Mesenchymal stem cell (in vitro differentiated cells and primary cell): ENCODE data around the gene ICA1.

Experiments used
- DNase-seq: peaks from one replicate; pipeline ENCODE4 v3.0.0-alpha.2; 2013
- H2AFZ ChIP-seq: one replicate; pipeline ENCODE4 v1.6.1; 2013; ENCODE audit warnings: low read depth, mild to moderate bottlenecking, control low read depth, inconsistent platforms, low read length, moderate library complexity
- H2AK5ac ChIP-seq: 2 replicates; pipeline ENCODE4 v1.6.1; 2013; ENCODE audit warnings: low read length, moderate library complexity, mild to moderate bottlenecking, inconsistent platforms; ENCODE audit not compliant: severe bottlenecking
- H2BK120ac ChIP-seq: one replicate; pipeline ENCODE4 v1.6.1; 2013; ENCODE audit warnings: low read depth, mild to moderate bottlenecking, inconsistent platforms, low read length, moderate library complexity
- H2BK12ac ChIP-seq, 2 experiments: one replicate each; pipeline ENCODE4 v1.6.1; 2013; ENCODE audit warnings: inconsistent platforms in 2 of 2, low read length in 2 of 2, mild to moderate bottlenecking in 2 of 2, moderate library complexity in 2 of 2, control low read depth in 1 of 2
- H2BK15ac ChIP-seq: one replicate; pipeline ENCODE4 v1.6.1; 2013; ENCODE audit warnings: mild to moderate bottlenecking, low read depth, inconsistent platforms; ENCODE audit not compliant: poor library complexity, severe bottlenecking
- H2BK5ac ChIP-seq: 2 replicates; pipeline ENCODE4 v1.6.1; 2013; ENCODE audit warnings: low read depth, mild to moderate bottlenecking, low read length, control low read depth, inconsistent platforms; ENCODE audit not compliant: poor library complexity, severe bottlenecking
- H3K14ac ChIP-seq, 2 experiments: one replicate each; pipeline ENCODE4 v1.6.1; 2013; ENCODE audit warnings: inconsistent platforms in 2 of 2, low read length in 2 of 2, control low read depth in 1 of 2, mild to moderate bottlenecking in 1 of 2, moderate library complexity in 1 of 2
- H3K18ac ChIP-seq, 2 experiments: one replicate each; pipeline ENCODE4 v1.6.1; 2013; ENCODE audit warnings: inconsistent platforms in 2 of 2, low read length in 2 of 2, control low read depth in 1 of 2, low read depth in 1 of 2, mild to moderate bottlenecking in 1 of 2
- H3K23ac ChIP-seq, 2 experiments: one replicate each; pipeline ENCODE4 v1.6.1; 2013; ENCODE audit warnings: inconsistent platforms in 2 of 2, low read length in 2 of 2, mild to moderate bottlenecking in 2 of 2, moderate library complexity in 2 of 2, control low read depth in 1 of 2
- H3K27ac ChIP-seq: 2 replicates; pipeline ENCODE4 v1.5.1; 2013; ENCODE audit warnings: mild to moderate bottlenecking, moderate library complexity, low read length, control low read depth, inconsistent platforms; ENCODE audit not compliant: poor library complexity, severe bottlenecking
- H3K27me3 ChIP-seq, 2 experiments: 2 replicates each; pipeline versions ENCODE4 v1.6.1 to v1.7.0; 2013; ENCODE audit warnings: low read length in 2 of 2, mild to moderate bottlenecking in 2 of 2, moderate library complexity in 2 of 2, control low read depth in 1 of 2, inconsistent platforms in 1 of 2; ENCODE audit not compliant: control insufficient read depth in 1 of 2, insufficient read depth in 1 of 2
- H3K36me3 ChIP-seq, 2 experiments: 2 replicates each; pipeline versions ENCODE4 v1.6.1 to v1.7.0; 2013; ENCODE audit warnings: low read length in 2 of 2, control low read depth in 1 of 2, inconsistent platforms in 1 of 2, low read depth in 1 of 2, mild to moderate bottlenecking in 1 of 2; ENCODE audit not compliant: insufficient read depth in 2 of 2, control insufficient read depth in 1 of 2
- H3K4ac ChIP-seq, 2 experiments: one replicate each; pipeline ENCODE4 v1.6.1; 2013; ENCODE audit warnings: inconsistent platforms in 2 of 2, low read length in 2 of 2, mild to moderate bottlenecking in 2 of 2, moderate library complexity in 2 of 2, control low read depth in 1 of 2, low read depth in 1 of 2
- H3K4me1 ChIP-seq: 2 replicates; pipeline ENCODE4 v1.6.1; 2013; ENCODE audit warnings: low read depth, low read length, control low read depth; ENCODE audit not compliant: control insufficient read depth, insufficient read depth
- H3K4me2 ChIP-seq: 2 replicates; pipeline ENCODE4 v1.6.1; 2013; ENCODE audit warnings: low read length, mild to moderate bottlenecking, inconsistent platforms; ENCODE audit not compliant: poor library complexity, severe bottlenecking
- H3K4me3 ChIP-seq, 2 experiments: 2 replicates each; pipeline versions ENCODE4 v1.5.1 to v1.7.0; 2013; ENCODE audit warnings: low read length in 2 of 2, mild to moderate bottlenecking in 2 of 2, control low read depth in 1 of 2, low read depth in 1 of 2; ENCODE audit not compliant: insufficient read depth in 1 of 2
- H3K79me1 ChIP-seq: replicated peaks from 2 replicates; pipeline ENCODE4 v1.6.1; 2013; ENCODE audit warnings: mild to moderate bottlenecking, control low read depth, low read length, inconsistent platforms; ENCODE audit not compliant: poor library complexity, severe bottlenecking
- H3K9ac ChIP-seq: 2 replicates; pipeline ENCODE4 v1.7.0; 2013; ENCODE audit warnings: mild to moderate bottlenecking, low read length, moderate library complexity
- H3K9me3 ChIP-seq: 2 replicates; pipeline ENCODE4 v1.7.0; 2013; ENCODE audit warnings: mild to moderate bottlenecking, low read length; ENCODE audit not compliant: control insufficient read depth
- H4K8ac ChIP-seq: one replicate; pipeline ENCODE4 v1.6.1; 2013; ENCODE audit warnings: inconsistent platforms, mild to moderate bottlenecking, low read length, moderate library complexity
- H4K91ac ChIP-seq: one replicate; pipeline ENCODE4 v1.6.1; 2013; ENCODE audit warnings: mild to moderate bottlenecking, low read length, inconsistent platforms
- WGBS: methylation state at CpG from one replicate; pipeline ENCODE4 v1.1.7; 2013; ENCODE audit warnings: mixed read lengths; 5-methylcytosine and 5-hydroxymethylcytosine counted together

ICA1 gene

DNA sequence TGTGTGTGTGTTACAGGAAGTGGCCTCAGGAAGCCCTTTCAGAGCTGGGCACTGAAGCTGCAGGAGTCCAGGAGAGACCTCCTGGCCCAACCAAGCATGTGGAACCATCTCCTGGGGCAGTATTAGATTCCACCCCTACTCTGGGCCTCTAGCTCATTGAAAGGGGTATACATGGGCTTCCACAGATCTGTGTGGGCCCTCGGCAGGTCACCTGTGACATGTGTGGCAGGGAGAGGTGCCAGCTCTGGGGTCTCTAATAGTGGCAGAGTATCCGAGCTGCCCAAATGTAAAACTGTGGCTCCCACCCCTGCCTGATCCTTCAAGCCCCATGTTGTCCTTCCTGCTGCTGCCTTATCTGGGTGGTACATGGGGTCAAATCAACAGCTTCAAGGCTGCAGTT lies 149.3 kb downstream of the ICA1 start:
- Histone ChIP-seq H3K18ac (no peak overlapping the region), H3K4me3 (no peak overlapping the region), H3K79me1 (no peaks in the 10 kb centered on the region), H3K4me1 (peaks cover 20% of the 10 kb centered on the region), H3K36me3 (no peaks in the 10 kb centered on the region), H3K4me2 (no peak overlapping the region), H2BK120ac (no peak overlapping the region), H3K9ac (no peak overlapping the region), H3K4ac (no peak overlapping the region), H3K14ac (no peak overlapping the region), H2BK5ac (no peak overlapping the region), H3K27ac (no peak overlapping the region), H2BK12ac (no peak overlapping the region), H3K23ac (no peak overlapping the region), H2AFZ (no peak overlapping the region), H4K91ac (no peak overlapping the region), H3K27me3 (no peaks in the 10 kb centered on the region), H2BK15ac (no peak overlapping the region), H2AK5ac (peak overlapping the region; percentile 47), H3K9me3 (no peaks in the 10 kb centered on the region), H4K8ac (no peak overlapping the region)
- 89% methylated on average over 2 of the region's 2 CpGs for WGBS
- DNase-seq, result no peak

DNA sequence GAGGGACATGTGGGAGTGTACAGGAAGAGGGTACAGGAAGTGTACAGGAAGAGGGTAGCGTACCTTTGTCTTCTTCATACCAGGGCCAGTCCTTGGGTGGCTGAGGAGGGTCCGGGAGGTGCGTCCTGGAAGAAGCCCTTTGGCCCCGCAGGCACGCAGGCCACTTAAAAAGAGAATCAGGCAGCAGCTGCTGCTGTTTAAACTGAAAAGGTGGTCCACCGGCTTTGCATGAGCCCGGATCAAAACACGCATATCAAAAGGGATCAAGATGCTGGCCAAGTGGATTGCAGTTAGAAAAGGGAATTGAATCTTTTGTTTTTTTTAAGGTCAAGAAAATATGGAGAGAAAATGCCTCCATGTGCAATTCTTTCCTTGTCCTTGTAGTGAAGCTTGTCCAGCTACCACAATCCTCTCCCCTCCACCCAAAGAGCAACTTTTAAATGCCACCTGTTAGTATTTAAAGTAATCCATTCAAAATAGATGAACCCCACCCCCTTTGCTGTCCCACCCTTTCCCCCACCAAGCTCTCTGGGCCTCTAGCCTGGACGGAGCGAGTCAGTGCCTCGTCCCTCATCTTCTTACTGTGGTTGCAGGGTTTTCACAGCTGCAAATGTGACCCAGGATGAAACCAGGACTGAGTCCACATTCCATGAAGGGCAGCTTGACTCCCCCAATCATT lies 150.5 kb downstream of the ICA1 start:
- 69% methylated on average over 10 of the region's 11 CpGs for WGBS
- Histone ChIP-seq H2BK5ac (no peak overlapping the region), H3K9ac (no peak overlapping the region)

DNA sequence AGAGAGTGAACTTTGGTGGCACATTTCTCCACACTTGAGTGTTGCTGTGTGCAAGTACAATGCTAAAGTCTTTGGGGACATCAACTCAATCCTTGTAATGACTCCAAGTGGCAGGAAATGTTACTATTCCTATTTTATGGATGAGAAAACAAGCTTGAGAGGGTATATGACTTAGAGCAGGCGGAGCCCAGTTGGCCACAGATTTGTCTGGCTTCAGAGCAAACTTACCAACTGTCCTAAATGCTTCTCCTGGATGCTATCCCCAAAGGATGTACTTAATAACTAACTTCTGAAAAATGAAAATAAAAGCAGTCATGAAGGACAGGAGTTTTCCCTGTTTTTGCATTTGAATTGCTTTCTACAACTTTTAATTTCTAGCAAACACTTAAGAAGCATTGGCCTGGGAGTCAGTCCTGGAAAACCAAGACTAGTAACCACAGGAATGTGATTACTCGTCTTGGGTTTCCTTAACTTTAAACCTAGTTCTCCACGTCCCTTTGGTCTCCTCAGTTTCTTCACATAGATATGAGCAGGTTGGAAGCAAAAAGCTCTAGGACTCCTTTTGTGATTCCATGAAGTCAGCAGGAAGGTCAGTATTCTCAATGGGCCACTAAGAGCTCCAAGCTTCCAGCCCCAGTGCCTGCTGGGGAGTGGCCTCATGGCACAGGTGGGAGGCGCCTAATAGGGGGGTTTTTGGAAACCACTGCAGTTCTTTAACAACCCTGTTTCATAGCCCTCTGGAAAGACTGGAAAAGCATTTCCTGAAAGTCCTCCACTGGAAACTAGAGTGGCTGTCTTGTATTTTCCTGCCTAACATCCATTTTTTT lies 152.6 kb downstream of the ICA1 start:
- H2AFZ ChIP-seq, result no peak overlapping the region
- H4K91ac ChIP-seq, result no peak overlapping the region
- H3K4me1 ChIP-seq, result peaks cover 23% of the 10 kb centered on the region
- peak overlapping the region; percentile 51 for H2BK5ac ChIP-seq
- no peak overlapping the region for H3K4me2 ChIP-seq
- no peaks in the 10 kb centered on the region for H3K79me1 ChIP-seq
- H2BK15ac ChIP-seq, result no peak overlapping the region
- H3K36me3 ChIP-seq, result no peaks in the 10 kb centered on the region
- no peak overlapping the region for H3K14ac ChIP-seq
- WGBS, result 50% methylated on average over 4 of the region's 4 CpGs
- H4K8ac ChIP-seq, result no peak overlapping the region
- H3K9me3 ChIP-seq, result no peaks in the 10 kb centered on the region
- H3K9ac ChIP-seq, result no peak overlapping the region
- no peak overlapping the region for H3K18ac ChIP-seq
- DNase-seq, result peak; percentile 49
- H2BK120ac ChIP-seq, result no peak overlapping the region
- no peak overlapping the region for H2AK5ac ChIP-seq
- no peak overlapping the region for H3K23ac ChIP-seq
- H3K4me3 ChIP-seq, result no peak overlapping the region
- H2BK12ac ChIP-seq, result no peak overlapping the region
- H3K27me3 ChIP-seq, result no peaks in the 10 kb centered on the region
- H3K27ac ChIP-seq, result peak overlapping the region; percentile 83
- no peak overlapping the region for H3K4ac ChIP-seq

More for the DNA sequence above, 150.5 kb downstream of the ICA1 start:
- Histone ChIP-seq H3K4me2 (no peak overlapping the region), H3K18ac (no peak overlapping the region), H3K14ac (no peak overlapping the region), H2BK12ac (no peak overlapping the region), H3K9me3 (no peaks in the 10 kb centered on the region), H2BK15ac (no peak overlapping the region), H3K4me1 (peaks cover 20% of the 10 kb centered on the region), H4K8ac (no peak overlapping the region), H3K27ac (peak overlapping the region; percentile 15), H3K23ac (no peak overlapping the region), H3K4me3 (no peak overlapping the region), H4K91ac (no peak overlapping the region), H3K36me3 (no peaks in the 10 kb centered on the region), H2AFZ (no peak overlapping the region), H3K79me1 (no peaks in the 10 kb centered on the region), H3K4ac (no peak overlapping the region), H2BK120ac (no peak overlapping the region), H2AK5ac (peak overlapping the region; percentile 82), H3K27me3 (no peaks in the 10 kb centered on the region)
- DNase-seq, result no peak

DNA sequence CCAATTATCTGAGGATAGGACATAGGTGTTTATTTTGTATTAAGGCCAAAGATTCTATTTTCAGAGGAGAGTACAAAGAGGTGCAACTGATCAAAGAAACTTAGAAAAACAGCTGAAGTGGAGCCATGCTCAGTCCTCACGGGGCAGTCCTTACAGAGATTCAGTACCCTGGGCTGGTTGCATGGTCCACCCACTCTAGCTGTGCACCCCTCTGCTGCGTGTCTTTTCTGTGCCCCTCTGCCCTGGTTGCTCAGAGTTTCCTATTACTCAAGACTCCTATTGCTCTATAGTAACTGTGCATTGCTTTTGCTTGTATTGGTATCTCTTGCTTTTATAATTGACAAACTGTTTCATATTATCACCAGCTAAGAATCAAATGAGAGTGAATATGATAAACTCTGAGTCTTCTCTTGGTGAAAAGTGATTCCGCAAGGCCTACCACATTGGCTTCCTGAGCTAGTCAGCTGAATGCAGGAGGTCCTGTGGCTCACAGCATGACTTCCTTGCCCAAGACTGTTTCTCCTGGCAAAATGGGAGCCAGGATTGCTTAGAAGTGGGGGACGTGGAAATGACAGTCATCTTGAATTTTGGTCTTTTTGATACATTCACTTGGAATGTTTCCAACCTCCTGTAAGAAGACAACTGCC lies 156.4 kb downstream of the ICA1 start:
- Histone ChIP-seq H2BK120ac (no peak overlapping the region), H3K4me3 (no peak overlapping the region), H3K9me3 (no peaks in the 10 kb centered on the region), H3K18ac (no peak overlapping the region), H4K8ac (no peak overlapping the region), H3K4me1 (peaks cover 5% of the 10 kb centered on the region), H2BK15ac (no peak overlapping the region), H3K36me3 (peaks cover 0 to 3% of the 10 kb centered on the region in 2 experiments), H2BK12ac (no peak overlapping the region), H2AK5ac (peak overlapping the region; percentile 57), H3K9ac (no peak overlapping the region), H3K4me2 (no peak overlapping the region), H3K4ac (no peak overlapping the region), H3K23ac (no peak overlapping the region), H2BK5ac (no peak overlapping the region), H3K27me3 (no peaks in the 10 kb centered on the region), H3K14ac (no peak overlapping the region), H4K91ac (no peak overlapping the region), H3K79me1 (no peaks in the 10 kb centered on the region), H3K27ac (no peak overlapping the region), H2AFZ (no peak overlapping the region)
- DNase-seq, result no peak
- WGBS, result 78% methylated on average over 3 of the region's 4 CpGs
